HTR-8/SVneo (cell line): Measurements from ENCODE around the gene STMP1.
"Not testable (repeated sequence)": the region's sequence is repeated elsewhere in the genome, so short reads cannot be mapped to it uniquely, and the experiment has no call there.

Experiments
- DNase-seq: peaks from one replicate; pipeline ENCODE4 v3.0.0; 2011; ENCODE audit warnings: low spot score, mixed read lengths; ENCODE audit not compliant: insufficient read length
- FAIRE-seq: peaks from 2 replicates; lab custom pipeline; 2011; peaks lifted over from hg19 to GRCh38; lab: Jason Lieb, UNC

The STMP1 gene

GRCh38 chr7:135692055-135692454, 29.7 kb downstream of the STMP1 start:
- FAIRE-seq (no peak), DNase-seq (no peak)

- DNase-seq, FAIRE-seq: not testable (repeated sequence)
Measured at GRCh38 chr7:135692606-135693005, 30.3 kb downstream of the STMP1 start.

- DNase-seq (no peak), FAIRE-seq (no peak)
Measured at GRCh38 chr7:135693558-135693957, 31.2 kb downstream of the STMP1 start.

- no peak for FAIRE-seq
Measured at GRCh38 chr7:135697276-135698049, 35.1 kb downstream of the STMP1 start.

GRCh38 chr7:135704074-135704473, 41.8 kb downstream of the STMP1 start:
- DNase-seq (no peak), FAIRE-seq (no peak)

More at GRCh38 chr7:135697276-135698049, 35.1 kb downstream of the STMP1 start:
- no peak for DNase-seq

GRCh38 chr7:135704698-135705097, 42.4 kb downstream of the STMP1 start:
- DNase-seq (no peak), FAIRE-seq (no peak)

- FAIRE-seq (no peak), DNase-seq (no peak)
Measured at GRCh38 chr7:135706038-135706742, 43.9 kb downstream of the STMP1 start.

- FAIRE-seq (no peak), DNase-seq (no peak)
Measured at GRCh38 chr7:135706858-135707569, 44.7 kb downstream of the STMP1 start.

- DNase-seq (no peak), FAIRE-seq (no peak)
Measured at GRCh38 chr7:135707570-135707966, 45.3 kb downstream of the STMP1 start.

- FAIRE-seq (no peak), DNase-seq (no peak)
Measured at GRCh38 chr7:135708041-135708440, 45.7 kb downstream of the STMP1 start.

GRCh38 chr7:135709508-135709907, 47.2 kb downstream of the STMP1 start:
- DNase-seq (no peak), FAIRE-seq (no peak)

- no peak for FAIRE-seq
- DNase-seq, result no peak
Measured at GRCh38 chr7:135710417-135711138, 48.3 kb downstream of the STMP1 start.

GRCh38 chr7:135711139-135711469, 48.8 kb downstream of the STMP1 start:
- DNase-seq (no peak), FAIRE-seq (no peak)

- FAIRE-seq, result no peak
- no peak for DNase-seq
Measured at GRCh38 chr7:135712182-135712782, 50.0 kb downstream of the STMP1 start.

GRCh38 chr7:135712796-135713195, 50.5 kb downstream of the STMP1 start:
- FAIRE-seq, result no peak

GRCh38 chr7:135713836-135714470, 51.6 kb downstream of the STMP1 start:
- FAIRE-seq (no peak), DNase-seq (no peak)

More at GRCh38 chr7:135712796-135713195, 50.5 kb downstream of the STMP1 start:
- DNase-seq, result no peak

GRCh38 chr7:135714534-135715009, 52.3 kb downstream of the STMP1 start:
- DNase-seq (peak; percentile 71), FAIRE-seq (peak; percentile 71)

- FAIRE-seq, result peak; percentile 62
Measured at GRCh38 chr7:135715055-135715522, 52.8 kb downstream of the STMP1 start.

GRCh38 chr7:135715673-135716072, 53.4 kb downstream of the STMP1 start:
- DNase-seq (no peak), FAIRE-seq (no peak)

More at GRCh38 chr7:135715055-135715522, 52.8 kb downstream of the STMP1 start:
- DNase-seq, result no peak
